Measurements from ENCODE around the gene RASGRF1.

RASGRF1 gene

GRCh38 chr15:78968539-78969271 lies 121.9 kb downstream of the RASGRF1 start:
- Histone ChIP-seq H3K27me3 (ENCODE audit: control insufficient read depth, insufficient read depth, low read length, poor library complexity, severe bottlenecking) (no peaks in the 10 kb centered on the region), H3K4me1 (ENCODE audit: control insufficient read depth, insufficient read depth, low read length) (no peaks in the 10 kb centered on the region), H3K4me3 (ENCODE audit: insufficient read depth, low read depth, low read length) (no peak overlapping the region), H3K36me3 (ENCODE audit: control insufficient read depth, insufficient read depth, low read length) (no peaks in the 10 kb centered on the region), H3K27ac (ENCODE audit: insufficient read depth, low read depth, low read length, poor library complexity, severe bottlenecking) (no peak overlapping the region), H3K9me3 (ENCODE audit: control insufficient read depth, low read length) (no peaks in the 10 kb centered on the region)
- 88 to 96% methylated on average over 5 of the region's 5 CpGs for whole genome bisulfite sequencing, 2 experiments

- Histone ChIP-seq H3K4me3 (ENCODE audit: insufficient read depth, low read depth, low read length) (no peak overlapping the region), H3K27ac (ENCODE audit: insufficient read depth, low read depth, low read length, poor library complexity, severe bottlenecking) (no peak overlapping the region), H3K36me3 (ENCODE audit: control insufficient read depth, insufficient read depth, low read length) (no peaks in the 10 kb centered on the region), H3K27me3 (ENCODE audit: control insufficient read depth, insufficient read depth, low read length, poor library complexity, severe bottlenecking) (no peaks in the 10 kb centered on the region), H3K4me1 (ENCODE audit: control insufficient read depth, insufficient read depth, low read length) (no peaks in the 10 kb centered on the region), H3K9me3 (ENCODE audit: control insufficient read depth, low read length) (no peaks in the 10 kb centered on the region)
- WGBS, 2 experiments, result 92 to 98% methylated on average over 1 to 2 of the region's 2 CpGs
Measured at GRCh38 chr15:78968114-78968513, 122.5 kb downstream of the RASGRF1 start.

GRCh38 chr15:78960308-78960707 lies 130.3 kb downstream of the RASGRF1 start:
- Histone ChIP-seq H3K9me3 (ENCODE audit: control insufficient read depth, low read length) (no peaks in the 10 kb centered on the region), H3K36me3 (ENCODE audit: control insufficient read depth, insufficient read depth, low read length) (no peaks in the 10 kb centered on the region), H3K4me1 (ENCODE audit: control insufficient read depth, insufficient read depth, low read length) (no peaks in the 10 kb centered on the region), H3K27ac (ENCODE audit: insufficient read depth, low read depth, low read length, poor library complexity, severe bottlenecking) (no peak overlapping the region), H3K4me3 (ENCODE audit: insufficient read depth, low read depth, low read length) (no peak overlapping the region), H3K27me3 (ENCODE audit: control insufficient read depth, insufficient read depth, low read length, poor library complexity, severe bottlenecking) (no peaks in the 10 kb centered on the region)
- WGBS, 2 experiments, result 94 to 96% methylated on average over 6 of the region's 6 CpGs

GRCh38 chr15:78959360-78959759 lies 131.2 kb downstream of the RASGRF1 start:
- WGBS, 2 experiments, result 91 to 94% methylated on average over 10 of the region's 10 CpGs
- Histone ChIP-seq H3K27ac (ENCODE audit: insufficient read depth, low read depth, low read length, poor library complexity, severe bottlenecking) (no peak overlapping the region), H3K4me1 (ENCODE audit: control insufficient read depth, insufficient read depth, low read length) (no peaks in the 10 kb centered on the region), H3K27me3 (ENCODE audit: control insufficient read depth, insufficient read depth, low read length, poor library complexity, severe bottlenecking) (no peaks in the 10 kb centered on the region), H3K4me3 (ENCODE audit: insufficient read depth, low read depth, low read length) (no peak overlapping the region), H3K9me3 (ENCODE audit: control insufficient read depth, low read length) (no peaks in the 10 kb centered on the region), H3K36me3 (ENCODE audit: control insufficient read depth, insufficient read depth, low read length) (no peaks in the 10 kb centered on the region)

- 82 to 84% methylated on average over 9 of the region's 9 CpGs for WGBS, 2 experiments
- no peaks in the 10 kb centered on the region for H3K36me3 ChIP-seq (ENCODE audit: control insufficient read depth, insufficient read depth, low read length)
Measured at GRCh38 chr15:78957416-78958093, 133.0 kb downstream of the RASGRF1 start.

GRCh38 chr15:78956937-78957336 lies 133.6 kb downstream of the RASGRF1 start:
- WGBS, 2 experiments, result no CpG with 5 or more reads among the region's 1 CpG

More at GRCh38 chr15:78957416-78958093, 133.0 kb downstream of the RASGRF1 start:
- Histone ChIP-seq H3K4me3 (ENCODE audit: insufficient read depth, low read depth, low read length) (no peak overlapping the region), H3K27me3 (ENCODE audit: control insufficient read depth, insufficient read depth, low read length, poor library complexity, severe bottlenecking) (no peaks in the 10 kb centered on the region), H3K4me1 (ENCODE audit: control insufficient read depth, insufficient read depth, low read length) (no peaks in the 10 kb centered on the region), H3K27ac (ENCODE audit: insufficient read depth, low read depth, low read length, poor library complexity, severe bottlenecking) (no peak overlapping the region), H3K9me3 (ENCODE audit: control insufficient read depth, low read length) (no peaks in the 10 kb centered on the region)

GRCh38 chr15:78955355-78955754 lies 135.2 kb downstream of the RASGRF1 start:
- Histone ChIP-seq H3K4me3 (ENCODE audit: insufficient read depth, low read depth, low read length) (no peak overlapping the region), H3K36me3 (ENCODE audit: control insufficient read depth, insufficient read depth, low read length) (no peaks in the 10 kb centered on the region), H3K9me3 (ENCODE audit: control insufficient read depth, low read length) (no peaks in the 10 kb centered on the region), H3K27ac (ENCODE audit: insufficient read depth, low read depth, low read length, poor library complexity, severe bottlenecking) (no peak overlapping the region), H3K4me1 (ENCODE audit: control insufficient read depth, insufficient read depth, low read length) (no peaks in the 10 kb centered on the region), H3K27me3 (ENCODE audit: control insufficient read depth, insufficient read depth, low read length, poor library complexity, severe bottlenecking) (no peaks in the 10 kb centered on the region)
- WGBS, 2 experiments, result 96 to 97% methylated on average over 4 of the region's 5 CpGs

More at GRCh38 chr15:78956937-78957336, 133.6 kb downstream of the RASGRF1 start:
- Histone ChIP-seq H3K36me3 (ENCODE audit: control insufficient read depth, insufficient read depth, low read length) (no peaks in the 10 kb centered on the region), H3K4me3 (ENCODE audit: insufficient read depth, low read depth, low read length) (no peak overlapping the region), H3K27ac (ENCODE audit: insufficient read depth, low read depth, low read length, poor library complexity, severe bottlenecking) (no peak overlapping the region), H3K27me3 (ENCODE audit: control insufficient read depth, insufficient read depth, low read length, poor library complexity, severe bottlenecking) (no peaks in the 10 kb centered on the region), H3K9me3 (ENCODE audit: control insufficient read depth, low read length) (no peaks in the 10 kb centered on the region), H3K4me1 (ENCODE audit: control insufficient read depth, insufficient read depth, low read length) (no peaks in the 10 kb centered on the region)

GRCh38 chr15:78951841-78952238 lies 138.7 kb downstream of the RASGRF1 start:
- Histone ChIP-seq H3K4me3 (ENCODE audit: insufficient read depth, low read depth, low read length) (no peak overlapping the region), H3K4me1 (ENCODE audit: control insufficient read depth, insufficient read depth, low read length) (no peaks in the 10 kb centered on the region), H3K9me3 (ENCODE audit: control insufficient read depth, low read length) (no peaks in the 10 kb centered on the region), H3K27ac (ENCODE audit: insufficient read depth, low read depth, low read length, poor library complexity, severe bottlenecking) (no peak overlapping the region), H3K36me3 (ENCODE audit: control insufficient read depth, insufficient read depth, low read length) (no peaks in the 10 kb centered on the region), H3K27me3 (ENCODE audit: control insufficient read depth, insufficient read depth, low read length, poor library complexity, severe bottlenecking) (peaks cover 6% of the 10 kb centered on the region)
- WGBS, 2 experiments, result 76 to 81% methylated on average over 4 of the region's 4 CpGs

- Histone ChIP-seq H3K4me3 (ENCODE audit: insufficient read depth, low read depth, low read length) (no peak overlapping the region), H3K9me3 (ENCODE audit: control insufficient read depth, low read length) (no peaks in the 10 kb centered on the region), H3K27ac (ENCODE audit: insufficient read depth, low read depth, low read length, poor library complexity, severe bottlenecking) (no peak overlapping the region), H3K36me3 (ENCODE audit: control insufficient read depth, insufficient read depth, low read length) (no peaks in the 10 kb centered on the region), H3K27me3 (ENCODE audit: control insufficient read depth, insufficient read depth, low read length, poor library complexity, severe bottlenecking) (peaks cover 11% of the 10 kb centered on the region), H3K4me1 (ENCODE audit: control insufficient read depth, insufficient read depth, low read length) (no peaks in the 10 kb centered on the region)
- 85 to 86% methylated on average over 10 of the region's 10 CpGs for WGBS, 2 experiments
Measured at GRCh38 chr15:78950902-78951840, 139.4 kb downstream of the RASGRF1 start.

- Histone ChIP-seq H3K4me3 (ENCODE audit: insufficient read depth, low read depth, low read length) (no peak overlapping the region), H3K27me3 (ENCODE audit: control insufficient read depth, insufficient read depth, low read length, poor library complexity, severe bottlenecking) (peaks cover 19% of the 10 kb centered on the region), H3K36me3 (ENCODE audit: control insufficient read depth, insufficient read depth, low read length) (no peaks in the 10 kb centered on the region), H3K4me1 (ENCODE audit: control insufficient read depth, insufficient read depth, low read length) (no peaks in the 10 kb centered on the region), H3K9me3 (ENCODE audit: control insufficient read depth, low read length) (no peaks in the 10 kb centered on the region), H3K27ac (ENCODE audit: insufficient read depth, low read depth, low read length, poor library complexity, severe bottlenecking) (no peak overlapping the region)
- WGBS, 2 experiments, result 91 to 95% methylated on average over 9 of the region's 9 CpGs
Measured at GRCh38 chr15:78950343-78950742, 140.2 kb downstream of the RASGRF1 start.

All from ectodermal cell (in vitro differentiated cells).